Parathyroid adenoma (tissue), 2 donors: ENCODE results near the gene BAZ2B.
"Not testable (repeated sequence)": the region's sequence is repeated elsewhere in the genome, so short reads cannot be mapped to it uniquely, and the experiment has no call there.

Experiments used
- H2AFZ ChIP-seq: fragments of 300-600 bp; sonication (generic); one replicate; pipeline ENCODE4 v1.7.0; 2017; ENCODE audit warnings: antibody characterized with exemption, mild to moderate bottlenecking
- H3K27ac ChIP-seq: fragments of 300-600 bp; sonication (generic); one replicate; pipeline ENCODE4 v1.7.0; 2017
- H3K27me3 ChIP-seq: fragments of 300-600 bp; sonication (generic); one replicate; pipeline ENCODE4 v1.7.0; 2017; ENCODE audit warnings: low read length; ENCODE audit not compliant: control insufficient read depth, insufficient read depth
- H3K36me3 ChIP-seq: fragments of 300-600 bp; sonication (generic); one replicate; pipeline ENCODE4 v1.7.0; 2017; ENCODE audit warnings: low read length; ENCODE audit not compliant: control insufficient read depth, insufficient read depth
- H3K4me1 ChIP-seq: fragments of 300-600 bp; sonication (generic); one replicate; pipeline ENCODE4 v1.7.0; 2017; ENCODE audit warnings: control low read depth
- H3K4me2 ChIP-seq: fragments of 300-600 bp; sonication (generic); one replicate; pipeline ENCODE4 v1.7.0; 2017; ENCODE audit warnings: low read length
- H3K4me3 ChIP-seq: fragments of 300-600 bp; sonication (generic); one replicate; pipeline ENCODE4 v1.7.0; 2017; ENCODE audit warnings: low read depth, low read length
- H3K79me2 ChIP-seq: fragments of 300-600 bp; sonication (generic); one replicate; pipeline ENCODE4 v1.7.0; 2017; ENCODE audit warnings: control low read depth
- H3K9ac ChIP-seq: fragments of 300-600 bp; sonication (generic); one replicate; pipeline ENCODE4 v1.7.0; 2017; ENCODE audit warnings: mild to moderate bottlenecking
- H3K9me3 ChIP-seq: fragments of 300-600 bp; sonication (generic); one replicate; pipeline ENCODE4 v1.7.0; 2017; ENCODE audit warnings: low read length; ENCODE audit not compliant: control insufficient read depth
- CTCF ChIP-seq: fragments of 300-600 bp; sonication (generic); IDR thresholded peaks from one replicate; pipeline ENCODE4 v1.7.0; 2017; ENCODE audit warnings: antibody characterized with exemption, mild to moderate bottlenecking
- donor health status: primary hyperparathyroidism.

The BAZ2B gene

GRCh38 chr2:159362816-159363251 is 253.5 kb downstream of the BAZ2B start:
- Histone ChIP-seq H3K27ac (no peak overlapping the region), H3K4me3 (no peak overlapping the region), H3K9me3 (no peaks in the 10 kb centered on the region), H3K36me3 (no peaks in the 10 kb centered on the region), H3K4me2 (no peak overlapping the region), H3K4me1 (no peaks in the 10 kb centered on the region), H3K79me2 (peaks cover 14% of the 10 kb centered on the region), H3K27me3 (no peaks in the 10 kb centered on the region), H3K9ac (no peak overlapping the region), H2AFZ (no peak overlapping the region)
- no peak for TF ChIP-seq CTCF

GRCh38 chr2:159362094-159362493 is 254.3 kb downstream of the BAZ2B start:
- Histone ChIP-seq H3K36me3 (no peaks in the 10 kb centered on the region), H3K27me3 (no peaks in the 10 kb centered on the region), H3K9ac (no peak overlapping the region), H3K9me3 (no peaks in the 10 kb centered on the region), H3K79me2 (peaks cover 14% of the 10 kb centered on the region), H3K4me3 (no peak overlapping the region), H3K27ac (no peak overlapping the region), H2AFZ (no peak overlapping the region), H3K4me2 (no peak overlapping the region), H3K4me1 (no peaks in the 10 kb centered on the region)
- TF ChIP-seq CTCF: no peak

- not testable (repeated sequence) for H3K4me2 ChIP-seq, H3K36me3 ChIP-seq, H3K27me3 ChIP-seq, H2AFZ ChIP-seq, H3K4me1 ChIP-seq, H3K9ac ChIP-seq, H3K27ac ChIP-seq, H3K4me3 ChIP-seq, H3K9me3 ChIP-seq
- H3K79me2 ChIP-seq: peaks cover 14% of the 10 kb centered on the region
Observed at GRCh38 chr2:159361603-159362002, 254.7 kb downstream of the BAZ2B start.

- Histone ChIP-seq H2AFZ (no peak overlapping the region), H3K79me2 (peaks cover 4% of the 10 kb centered on the region), H3K4me2 (no peak overlapping the region), H3K27ac (no peak overlapping the region), H3K4me3 (no peak overlapping the region), H3K27me3 (no peaks in the 10 kb centered on the region), H3K9me3 (no peaks in the 10 kb centered on the region), H3K4me1 (no peaks in the 10 kb centered on the region), H3K36me3 (no peaks in the 10 kb centered on the region), H3K9ac (no peak overlapping the region)
- no peak for TF ChIP-seq CTCF
Observed at GRCh38 chr2:159356053-159356554, 260.2 kb downstream of the BAZ2B start.

- Histone ChIP-seq H3K79me2 (no peaks in the 10 kb centered on the region), H3K4me1 (no peaks in the 10 kb centered on the region), H3K27me3 (no peaks in the 10 kb centered on the region), H3K4me3 (no peak overlapping the region), H3K4me2 (no peak overlapping the region), H3K9ac (no peak overlapping the region), H3K9me3 (no peaks in the 10 kb centered on the region), H2AFZ (no peak overlapping the region), H3K36me3 (no peaks in the 10 kb centered on the region), H3K27ac (no peak overlapping the region)
- TF ChIP-seq CTCF: no peak
Observed at GRCh38 chr2:159351977-159352376, 264.4 kb downstream of the BAZ2B start.
